A673 (cell line): ENCODE results near the gene LIMS2.

Experiments
- CTCF ChIP-seq: fragments of 300-800, 200-600 bp; sonication (generic); conservative IDR thresholded peaks from 2 replicates; pipeline ENCODE4 v1.5.1; 2017; ENCODE audit warnings: low read depth, mild to moderate bottlenecking, antibody characterized with exemption, low read length, moderate library complexity, mixed read lengths
- EZH2 ChIP-seq: fragments of 200-600 bp; sonication (generic); IDR thresholded peaks from 2 replicates; pipeline ENCODE4 v1.6.1; 2017; ENCODE audit warnings: borderline replicate concordance, low read depth, mild to moderate bottlenecking, mixed read lengths, antibody characterized with exemption, low read length; ENCODE audit not compliant: poor library complexity, severe bottlenecking

- TF ChIP-seq CTCF (no peak), EZH2 (no peak)
These were observed 84.7 kb downstream of the LIMS2 start for GRCh38 chr2:127590386-127591190.
